KOPT-K1 (cell line): ENCODE measurements around the gene COL26A1.
A peak's percentile ranks its signal among the peaks of the same experiment; 100 is the strongest.
"Not testable (repeated sequence)": the region's sequence is repeated elsewhere in the genome, so short reads cannot be mapped to it uniquely, and the experiment has no call there.

Experiments used
- H3K27ac ChIP-seq: fragments of 200-600 bp; sonication (generic); 2 replicates; pipeline ENCODE4 v1.5.1; 2016; ENCODE audit warnings: antibody characterized with exemption, mild to moderate bottlenecking, low read depth, low read length; ENCODE audit not compliant: poor library complexity, severe bottlenecking
- H3K36me3 ChIP-seq: fragments of 200-600 bp; sonication (generic); 2 replicates; pipeline ENCODE4 v1.5.1; 2017; ENCODE audit warnings: antibody characterized with exemption, mild to moderate bottlenecking, low read length, moderate library complexity; ENCODE audit not compliant: insufficient read depth
- H3K9me3 ChIP-seq: fragments of 200-600 bp; sonication (generic); 2 replicates; pipeline ENCODE4 v1.5.1; 2017; ENCODE audit warnings: antibody characterized with exemption, low read length, mild to moderate bottlenecking; ENCODE audit not compliant: insufficient read depth, poor library complexity, severe bottlenecking

The COL26A1 gene

DNA sequence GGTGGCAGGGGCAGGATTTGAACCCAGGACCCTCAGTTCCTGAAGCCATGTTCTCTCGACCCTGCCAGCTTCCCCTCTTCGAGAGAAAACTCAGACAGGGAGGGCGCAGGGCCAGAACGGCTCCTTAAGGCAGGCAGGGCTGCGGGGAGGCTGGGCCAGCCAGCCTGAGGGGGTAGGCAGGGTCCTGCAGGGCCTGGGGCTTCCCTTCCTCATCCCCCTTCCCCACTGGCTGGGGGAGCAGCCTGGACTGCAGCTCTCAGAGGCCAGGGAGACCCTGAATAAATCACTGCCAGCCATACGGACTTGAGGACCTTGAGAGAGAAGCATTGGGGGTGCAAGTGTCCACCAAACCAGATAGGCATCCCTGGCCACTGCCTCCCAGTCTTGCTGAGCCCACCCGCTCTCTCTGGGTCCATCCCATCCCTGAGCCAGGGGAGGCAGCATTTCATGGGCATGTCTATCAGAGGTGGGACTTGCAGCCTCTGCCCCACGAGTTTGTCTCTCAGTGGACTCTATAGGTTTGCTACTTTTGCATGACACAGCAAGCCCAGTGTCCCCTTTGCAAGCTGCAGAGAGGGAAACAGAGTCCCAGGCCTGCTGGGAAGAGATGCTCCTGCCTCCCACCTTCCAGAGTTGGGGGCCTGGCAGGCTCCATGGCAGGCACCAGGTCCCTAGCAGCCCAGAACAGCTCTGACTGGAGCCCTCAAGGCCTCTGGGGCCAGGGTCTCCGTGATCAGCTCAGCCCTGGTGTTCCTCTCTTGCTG is 195.5 kb downstream of the COL26A1 start:
- Histone ChIP-seq H3K27ac (no peak overlapping the region), H3K36me3 (no peaks in the 10 kb centered on the region), H3K9me3 (no peaks in the 10 kb centered on the region)

DNA sequence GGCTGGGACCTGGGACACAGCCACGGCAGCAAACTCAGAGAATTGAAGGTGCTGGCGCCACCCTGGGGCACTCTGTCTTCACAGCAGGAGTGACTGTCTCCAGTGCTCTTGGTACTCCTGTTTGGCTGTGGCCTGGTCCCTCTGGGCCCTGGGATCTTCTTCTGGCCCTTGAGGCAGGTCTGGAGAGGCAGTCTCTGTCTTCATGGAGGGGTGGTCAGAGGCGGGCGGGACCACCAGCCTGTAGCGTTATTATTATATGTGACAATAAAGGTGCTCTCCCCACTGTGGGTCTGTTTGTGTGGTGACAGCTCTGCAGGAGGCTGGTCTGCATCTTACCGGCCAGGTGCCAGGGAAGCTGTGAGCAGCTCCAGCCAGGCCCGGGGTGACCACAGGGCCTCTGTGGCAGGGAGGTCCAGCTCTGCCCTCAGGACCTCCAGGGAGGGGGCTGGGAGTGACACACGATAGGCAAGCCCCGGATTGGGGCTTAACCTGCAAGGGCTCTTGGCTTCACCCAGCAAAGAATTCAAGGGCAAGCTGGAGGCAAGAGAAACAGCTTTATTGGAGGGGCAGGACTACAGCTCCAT is 196.2 kb downstream of the COL26A1 start:
- H3K36me3 ChIP-seq = no peaks in the 10 kb centered on the region
- no peak overlapping the region for H3K27ac ChIP-seq
- H3K9me3 ChIP-seq = no peaks in the 10 kb centered on the region

DNA sequence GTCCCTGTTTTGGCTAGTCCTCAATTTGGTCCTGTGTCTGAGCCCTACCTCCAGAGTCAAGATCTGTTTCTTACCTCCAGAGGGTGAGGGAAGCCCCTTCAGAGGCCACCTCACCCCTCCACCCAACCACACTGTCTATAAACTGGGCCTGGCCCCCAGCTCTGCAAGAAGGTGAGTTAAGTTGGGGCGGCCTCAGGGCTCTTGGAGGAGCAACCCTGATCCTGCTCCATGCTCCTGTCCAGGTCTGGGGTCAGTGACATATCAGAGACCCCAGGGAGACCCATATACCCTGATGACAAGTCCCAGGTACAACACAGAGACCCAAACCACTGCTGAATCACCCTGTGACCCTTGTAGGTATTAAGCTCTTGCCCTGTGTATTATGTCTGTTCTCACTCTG is 196.9 kb downstream of the COL26A1 start:
- no peaks in the 10 kb centered on the region for H3K9me3 ChIP-seq
- no peak overlapping the region for H3K27ac ChIP-seq
- no peaks in the 10 kb centered on the region for H3K36me3 ChIP-seq

DNA sequence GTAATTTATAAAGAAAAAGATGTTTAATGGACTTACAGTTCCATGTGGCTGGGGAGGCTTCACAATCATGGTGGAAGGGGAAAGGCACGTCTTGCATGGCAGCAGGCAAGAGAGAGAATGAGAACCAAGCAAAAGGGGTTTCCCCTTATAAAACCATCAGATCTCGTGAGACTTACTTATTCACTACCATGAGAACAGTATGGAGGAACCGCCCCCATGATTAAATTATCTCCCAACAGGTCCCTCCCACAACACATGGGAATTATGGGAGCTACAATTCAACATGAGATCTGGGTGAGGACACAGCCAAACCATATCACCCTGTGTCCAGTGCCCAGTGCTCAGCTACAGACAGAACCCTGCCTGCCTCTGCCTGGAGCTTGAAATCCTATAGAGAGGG is 197.3 kb downstream of the COL26A1 start:
- H3K36me3 ChIP-seq, H3K27ac ChIP-seq, H3K9me3 ChIP-seq: not testable (repeated sequence)

DNA sequence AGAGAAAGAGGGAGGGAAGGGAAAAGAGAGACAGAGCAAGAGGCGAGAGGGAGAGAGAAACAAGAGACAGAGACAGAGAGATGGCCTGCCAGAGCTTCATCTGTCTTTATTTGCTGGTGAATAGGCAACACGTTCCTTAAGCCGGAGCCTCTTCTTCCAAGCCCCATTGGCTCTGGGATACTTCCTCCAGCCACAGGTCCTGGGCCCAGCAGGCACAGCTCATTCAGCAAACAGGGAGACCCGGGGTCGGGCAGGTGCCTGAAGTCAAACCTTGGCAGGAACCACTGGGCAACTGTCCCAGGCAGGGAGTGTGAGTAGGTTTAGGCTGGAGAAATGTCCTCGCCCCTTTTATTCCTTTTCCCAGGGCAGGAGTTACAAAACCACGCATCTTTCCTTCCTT is 198.2 kb downstream of the COL26A1 start:
- Histone ChIP-seq H3K27ac (no peak overlapping the region), H3K36me3 (no peaks in the 10 kb centered on the region), H3K9me3 (no peaks in the 10 kb centered on the region)

DNA sequence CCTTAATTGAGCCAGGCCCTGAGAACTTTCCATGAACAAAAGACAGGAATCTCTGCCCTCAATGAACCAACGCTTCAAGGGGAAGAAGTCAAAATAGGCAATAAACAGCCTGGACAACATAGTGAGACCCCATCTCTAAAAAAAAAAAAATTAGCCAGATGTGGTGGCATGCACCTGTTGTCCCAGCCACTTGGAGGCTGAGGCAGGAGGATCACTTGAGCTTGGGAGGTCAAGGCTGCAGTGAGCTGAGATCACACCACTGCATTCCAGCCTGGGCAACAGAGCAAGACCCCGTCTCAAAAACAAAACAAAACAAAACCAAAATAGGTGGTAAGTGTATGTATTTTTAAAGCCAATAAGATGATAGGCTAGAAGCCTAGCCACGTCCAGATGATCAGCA is 198.6 kb downstream of the COL26A1 start:
- not testable (repeated sequence) for H3K36me3 ChIP-seq, H3K9me3 ChIP-seq, H3K27ac ChIP-seq

DNA sequence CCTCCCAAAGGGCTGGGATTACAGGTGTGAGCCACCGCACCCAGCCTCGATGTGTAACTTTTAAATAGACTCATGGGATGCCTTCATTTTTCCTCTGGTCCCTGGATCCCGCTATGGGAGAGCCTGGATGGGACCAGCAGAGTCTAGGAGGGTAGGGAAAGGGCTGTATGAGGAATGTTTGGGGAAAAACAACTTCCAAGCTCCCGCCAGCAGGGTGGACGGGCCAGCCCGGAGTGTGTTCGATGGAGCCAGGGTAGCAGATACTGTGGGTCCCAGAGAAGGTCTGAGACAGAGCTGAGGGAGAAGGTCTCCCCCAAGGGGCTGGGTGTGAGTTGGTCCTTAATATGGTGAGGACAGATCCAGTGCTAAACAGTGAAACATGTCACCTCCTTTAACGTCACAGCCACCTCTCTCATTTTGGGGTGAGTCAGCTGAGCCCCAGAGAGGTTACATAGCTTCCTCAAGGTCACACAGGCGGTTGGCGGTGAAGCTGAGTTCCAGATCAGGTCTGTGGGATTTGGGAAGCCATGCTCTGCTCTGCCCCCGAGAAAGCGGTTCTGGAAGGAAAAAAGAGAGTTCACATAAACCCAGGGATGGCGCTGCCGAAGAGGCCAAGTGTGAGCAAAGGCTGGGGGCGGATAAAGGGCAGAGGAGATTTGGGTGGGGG is 200.0 kb downstream of the COL26A1 start:
- H3K27ac ChIP-seq = no peak overlapping the region
- H3K9me3 ChIP-seq = no peaks in the 10 kb centered on the region
- no peaks in the 10 kb centered on the region for H3K36me3 ChIP-seq

DNA sequence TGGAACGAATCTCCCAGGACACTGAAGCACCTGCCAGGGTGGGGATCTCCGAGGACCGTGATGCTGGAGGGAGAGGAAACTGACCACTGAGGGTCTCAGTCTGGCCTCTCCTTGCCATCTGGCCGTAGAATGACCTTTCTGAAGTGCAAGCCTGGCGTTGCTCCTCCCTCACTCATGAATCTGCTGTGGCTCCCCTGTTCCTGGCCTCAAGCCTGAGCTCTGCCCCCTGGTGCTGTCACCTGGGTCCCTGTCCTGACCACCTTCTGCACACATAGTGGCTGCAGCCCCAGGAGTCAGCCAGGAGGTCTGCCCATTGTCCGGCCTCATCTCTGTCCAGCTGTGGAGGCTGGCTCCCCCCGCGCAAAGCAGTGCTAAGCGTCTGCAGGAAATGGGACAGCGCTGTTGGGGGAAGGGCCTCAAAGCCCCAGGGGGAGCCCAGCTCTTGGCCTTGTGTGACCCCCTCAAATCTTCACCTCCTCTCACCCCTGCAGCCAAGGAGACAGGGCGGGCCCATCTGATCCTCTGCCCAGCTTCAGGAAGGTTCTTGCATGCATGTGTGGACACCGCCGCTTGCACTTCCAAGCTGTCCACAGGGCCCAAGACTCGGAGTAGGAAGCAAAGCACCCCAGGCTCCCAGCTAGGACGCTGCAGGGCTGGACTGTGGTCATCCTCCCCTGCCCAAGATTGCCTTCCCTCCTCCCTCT is 200.7 kb downstream of the COL26A1 start:
- no peaks in the 10 kb centered on the region for H3K36me3 ChIP-seq
- H3K27ac ChIP-seq = no peak overlapping the region
- H3K9me3 ChIP-seq = no peaks in the 10 kb centered on the region

DNA sequence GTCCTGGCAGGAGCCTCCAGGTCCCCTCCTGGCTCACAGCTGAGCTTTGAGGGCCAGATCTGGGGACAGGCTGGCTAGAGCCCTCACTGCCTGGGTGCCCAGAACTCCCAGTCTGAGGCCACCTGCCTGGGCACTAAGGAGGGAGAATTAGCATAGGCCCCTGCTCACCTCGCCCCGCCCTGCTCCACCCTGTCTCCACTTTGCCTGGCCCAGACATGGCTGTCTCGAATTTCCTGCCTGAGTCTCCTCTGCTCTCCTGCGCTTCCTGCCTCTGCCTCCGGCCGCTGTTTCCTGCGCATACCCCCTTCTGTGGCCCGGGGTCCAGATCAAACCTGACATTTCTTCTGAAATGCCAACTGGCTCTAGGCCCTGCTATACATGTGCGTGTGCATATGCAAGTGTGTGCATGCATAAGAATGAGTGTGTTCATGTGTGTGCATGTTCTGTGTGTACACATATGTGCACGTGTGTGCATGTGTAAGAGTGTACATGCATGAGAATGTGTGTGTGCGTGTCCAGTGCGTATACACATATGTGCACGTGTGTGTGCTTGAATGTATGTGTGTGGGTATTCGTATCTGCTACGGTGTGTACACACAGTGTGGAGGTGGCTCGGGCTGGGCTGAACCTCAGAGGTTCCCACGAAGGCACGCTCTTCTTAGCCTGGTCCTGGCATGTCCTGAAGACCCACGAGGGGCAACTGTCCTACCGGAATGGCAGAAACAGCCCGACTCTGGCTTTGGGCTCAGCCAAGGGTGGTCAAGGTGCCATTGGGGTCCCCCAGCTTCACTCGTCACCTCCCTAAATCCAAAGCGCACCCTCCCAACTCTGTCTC is 201.5 kb downstream of the COL26A1 start:
- Histone ChIP-seq H3K36me3 (no peaks in the 10 kb centered on the region), H3K27ac (no peak overlapping the region)

DNA sequence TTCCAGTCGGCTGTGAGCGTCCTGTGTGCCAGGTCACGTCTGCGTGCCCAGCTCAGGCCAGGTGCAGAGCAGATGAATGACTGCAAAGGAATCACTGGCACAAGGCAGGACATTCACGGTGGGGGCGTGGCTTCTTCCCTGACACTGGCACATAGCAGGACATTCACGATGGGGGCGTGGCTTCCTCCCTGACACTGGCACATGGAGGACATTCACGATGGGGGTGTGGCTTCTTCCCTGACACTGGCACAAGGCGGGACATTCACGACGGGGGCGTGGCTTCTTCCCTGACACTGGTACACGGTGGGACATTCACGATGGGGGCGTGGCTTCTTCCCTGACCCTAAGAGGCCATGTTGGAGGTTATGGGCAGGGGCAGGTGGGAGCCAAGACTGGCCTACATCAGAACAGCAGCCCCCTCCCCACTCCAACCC is 202.1 kb downstream of the COL26A1 start:
- H3K36me3 ChIP-seq = no peaks in the 10 kb centered on the region
- H3K9me3 ChIP-seq = peaks cover 7% of the 10 kb centered on the region
- no peak overlapping the region for H3K27ac ChIP-seq

More for the DNA sequence above, 201.5 kb downstream of the COL26A1 start:
- H3K9me3 ChIP-seq = peaks cover 5% of the 10 kb centered on the region

DNA sequence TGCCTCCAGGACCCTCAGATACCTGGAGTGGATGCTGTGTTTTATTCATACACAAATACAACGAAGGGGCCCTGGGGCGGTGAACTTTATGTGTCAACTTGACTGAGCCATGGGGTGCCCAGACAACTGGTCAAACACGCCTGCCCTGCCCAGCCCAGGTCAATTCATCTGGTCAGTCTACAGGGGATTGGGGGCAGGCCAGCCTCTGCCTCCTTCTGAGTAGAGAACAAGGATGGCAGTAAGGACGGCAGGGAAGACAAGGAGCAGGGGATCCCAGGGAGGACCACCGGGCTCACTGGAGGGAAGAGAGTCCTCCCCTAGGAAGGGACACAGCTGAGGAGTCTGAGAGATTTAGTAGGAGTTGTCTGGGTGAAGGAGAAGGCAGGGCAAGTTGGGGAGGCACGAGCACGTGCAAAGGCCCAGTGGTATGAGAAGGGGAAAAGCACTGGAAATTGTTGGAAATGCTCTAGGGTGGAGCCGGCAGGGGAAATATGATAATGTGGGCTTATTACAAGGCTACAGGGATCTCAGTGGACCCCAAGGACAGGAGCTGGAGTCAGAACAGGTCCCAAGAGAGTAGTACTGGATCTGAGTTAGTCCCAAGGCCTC is 203.0 kb downstream of the COL26A1 start:
- H3K36me3 ChIP-seq = no peaks in the 10 kb centered on the region
- peaks cover 13% of the 10 kb centered on the region for H3K9me3 ChIP-seq
- H3K27ac ChIP-seq = no peak overlapping the region

DNA sequence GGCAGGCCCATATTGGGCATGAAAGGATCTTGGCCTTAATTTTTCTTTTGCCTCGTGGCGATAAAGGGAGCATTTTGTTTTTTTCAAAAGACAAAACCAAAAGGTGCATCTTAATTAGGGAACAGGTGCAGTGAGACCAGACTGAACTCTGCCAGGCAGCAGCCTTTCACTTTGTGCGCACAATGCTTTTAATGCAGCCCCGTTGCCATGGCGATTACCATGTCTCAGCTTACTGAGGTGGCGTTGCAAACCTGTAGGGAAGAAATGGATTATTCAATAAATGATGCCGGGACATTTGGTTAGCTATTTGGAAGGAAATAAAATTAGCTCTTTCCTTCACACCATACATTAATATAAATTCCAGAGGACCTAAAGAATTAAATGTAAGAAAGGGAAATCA is 204.6 kb downstream of the COL26A1 start:
- H3K9me3 ChIP-seq = peaks cover 26% of the 10 kb centered on the region
- H3K27ac ChIP-seq = peak overlapping the region; percentile 33
- no peaks in the 10 kb centered on the region for H3K36me3 ChIP-seq

DNA sequence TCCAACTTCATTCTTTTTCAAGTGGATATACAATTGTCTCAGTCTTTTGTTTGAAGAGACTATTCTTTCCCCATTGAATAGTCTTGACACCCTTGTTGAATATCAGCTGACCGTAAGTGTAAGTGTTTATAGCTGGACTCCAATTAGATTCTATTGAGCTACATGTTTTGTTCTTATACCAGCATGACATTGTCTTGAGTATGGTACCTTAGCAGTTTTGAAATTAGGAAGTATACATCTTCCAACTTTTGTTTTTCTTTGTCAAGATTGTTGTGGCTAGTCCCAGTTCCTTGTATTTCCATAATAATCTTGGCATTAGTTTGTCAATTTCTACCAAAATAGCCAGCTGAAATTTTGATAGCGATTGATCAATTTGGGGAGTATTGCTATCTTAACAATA is 209.5 kb downstream of the COL26A1 start:
- H3K36me3 ChIP-seq = no peaks in the 10 kb centered on the region
- no peak overlapping the region for H3K27ac ChIP-seq
- H3K9me3 ChIP-seq = peaks cover 45% of the 10 kb centered on the region

DNA sequence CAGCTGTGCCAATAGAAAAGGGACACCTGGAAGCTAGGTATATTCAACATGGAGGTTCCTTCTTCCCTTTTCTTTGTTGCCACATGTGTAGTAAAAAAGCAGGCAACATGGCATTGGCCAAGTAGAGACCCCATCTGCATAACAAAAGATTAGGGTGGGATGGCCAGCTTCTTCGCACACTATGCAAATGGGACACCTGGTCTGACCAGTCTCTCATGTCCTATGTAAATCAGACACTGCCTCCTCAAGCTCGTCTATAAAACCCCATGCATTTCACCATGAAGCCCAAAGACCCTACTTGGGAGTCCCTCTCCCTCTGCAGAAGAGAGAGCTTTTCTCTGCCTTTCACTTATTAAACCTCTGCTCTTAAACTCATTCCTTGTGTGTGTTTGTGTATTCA is 212.5 kb downstream of the COL26A1 start:
- Histone ChIP-seq H3K36me3 (no peaks in the 10 kb centered on the region), H3K27ac (no peak overlapping the region), H3K9me3 (peaks cover 36% of the 10 kb centered on the region)
